SU-DHL-6 (cell line): ENCODE data around the gene TPM4.

Experiments
- EZH2phosphoT487 ChIP-seq: fragments of 200-600 bp; sonication (generic), shearing (Covaris generic); conservative IDR thresholded peaks from 2 replicates; pipeline ENCODE4 v1.6.1; 2018; ENCODE audit warnings: mild to moderate bottlenecking, antibody characterized with exemption, low read length, moderate library complexity, mixed read lengths
- TF ChIP-seq, protein P1 (sequence below): fragments of 200-600 bp; sonication (generic); IDR thresholded peaks from one replicate; pipeline ENCODE4 v1.5.1; 2017; ENCODE audit warnings: antibody characterized with exemption, mild to moderate bottlenecking, low read length, moderate library complexity; ENCODE audit not compliant: insufficient read depth, poor library complexity, severe bottlenecking

DNA sequence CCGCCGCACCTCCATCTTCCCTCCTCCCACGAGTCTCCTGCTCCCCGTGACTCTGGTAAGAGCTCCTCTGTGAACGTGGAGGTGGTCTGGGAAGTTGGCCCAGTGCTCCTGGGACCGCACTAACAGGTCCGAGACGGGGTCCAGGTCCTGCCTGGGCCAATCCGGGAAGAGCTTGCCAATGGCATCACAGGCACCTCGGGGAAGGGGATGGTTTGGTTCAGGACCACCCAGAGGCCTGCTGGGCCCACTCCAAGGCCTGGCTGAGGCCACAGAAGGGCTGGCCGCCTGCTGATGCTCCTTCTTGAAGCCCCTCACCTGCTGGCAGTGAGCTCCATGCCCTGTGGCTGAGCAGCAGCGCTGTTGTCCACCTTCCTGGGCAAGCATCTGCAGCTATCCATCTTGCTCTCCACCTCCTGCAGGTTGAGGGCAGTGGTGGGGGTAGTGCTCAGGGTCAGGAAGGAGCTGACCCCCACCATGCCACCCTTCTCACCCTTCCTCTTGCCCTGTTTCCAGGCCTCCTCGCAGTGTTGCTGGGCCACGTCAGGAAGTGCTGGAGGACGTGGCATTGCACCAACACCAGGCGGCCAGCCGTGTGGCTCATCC, 41.2 kb upstream of the TPM4 start:
- TF ChIP-seq, protein P1, sequence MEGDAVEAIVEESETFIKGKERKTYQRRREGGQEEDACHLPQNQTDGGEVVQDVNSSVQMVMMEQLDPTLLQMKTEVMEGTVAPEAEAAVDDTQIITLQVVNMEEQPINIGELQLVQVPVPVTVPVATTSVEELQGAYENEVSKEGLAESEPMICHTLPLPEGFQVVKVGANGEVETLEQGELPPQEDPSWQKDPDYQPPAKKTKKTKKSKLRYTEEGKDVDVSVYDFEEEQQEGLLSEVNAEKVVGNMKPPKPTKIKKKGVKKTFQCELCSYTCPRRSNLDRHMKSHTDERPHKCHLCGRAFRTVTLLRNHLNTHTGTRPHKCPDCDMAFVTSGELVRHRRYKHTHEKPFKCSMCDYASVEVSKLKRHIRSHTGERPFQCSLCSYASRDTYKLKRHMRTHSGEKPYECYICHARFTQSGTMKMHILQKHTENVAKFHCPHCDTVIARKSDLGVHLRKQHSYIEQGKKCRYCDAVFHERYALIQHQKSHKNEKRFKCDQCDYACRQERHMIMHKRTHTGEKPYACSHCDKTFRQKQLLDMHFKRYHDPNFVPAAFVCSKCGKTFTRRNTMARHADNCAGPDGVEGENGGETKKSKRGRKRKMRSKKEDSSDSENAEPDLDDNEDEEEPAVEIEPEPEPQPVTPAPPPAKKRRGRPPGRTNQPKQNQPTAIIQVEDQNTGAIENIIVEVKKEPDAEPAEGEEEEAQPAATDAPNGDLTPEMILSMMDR = no peak
- no peak for TF ChIP-seq EZH2phosphoT487
